NCI-H187 (cell line): ENCODE results near the gene NOL12.

Source experiments
- DNase-seq, 2 experiments: peaks; one replicate each; lab custom pipeline; 2025; lab: John Stamatoyannopoulos, UW

NOL12 gene

DNA sequence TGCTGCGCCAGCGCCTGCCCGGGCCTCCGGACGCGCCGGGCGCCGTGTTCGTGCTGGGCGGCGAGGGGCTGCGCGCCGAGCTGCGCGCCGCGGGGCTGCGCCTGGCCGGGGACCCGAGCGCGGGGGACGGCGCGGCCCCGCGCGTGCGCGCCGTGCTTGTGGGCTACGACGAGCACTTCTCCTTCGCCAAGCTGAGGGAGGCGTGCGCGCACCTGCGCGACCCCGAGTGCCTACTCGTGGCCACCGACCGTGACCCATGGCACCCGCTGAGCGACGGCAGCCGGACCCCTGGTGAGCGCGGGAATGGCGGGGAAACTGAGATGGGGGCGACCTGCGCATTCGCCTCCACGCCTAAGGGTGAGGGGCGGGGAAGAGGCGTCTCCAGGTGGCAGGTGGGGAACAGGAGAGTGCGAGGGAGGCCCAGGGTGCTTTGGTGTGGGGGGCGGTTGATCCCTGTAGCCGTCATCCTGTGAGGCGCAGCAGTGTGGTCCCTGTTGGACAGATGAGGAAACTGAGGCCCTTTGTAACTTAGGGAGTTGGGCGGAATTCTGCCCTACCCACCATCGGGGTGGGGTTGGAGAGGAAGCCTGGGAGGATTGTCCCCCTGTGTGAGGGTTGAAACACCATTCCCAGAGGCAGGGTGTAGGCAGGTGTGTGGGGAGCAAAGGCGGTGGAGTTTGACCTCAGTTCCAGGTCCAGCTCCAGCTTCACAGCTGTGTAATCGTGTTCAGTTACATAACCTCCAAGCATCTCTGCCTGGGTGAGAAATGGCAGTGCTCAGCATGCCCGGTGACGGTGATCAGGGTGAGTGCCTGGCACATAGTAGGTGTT lies 26.9 kb upstream of the NOL12 start:
- no peak for DNase-seq

DNA sequence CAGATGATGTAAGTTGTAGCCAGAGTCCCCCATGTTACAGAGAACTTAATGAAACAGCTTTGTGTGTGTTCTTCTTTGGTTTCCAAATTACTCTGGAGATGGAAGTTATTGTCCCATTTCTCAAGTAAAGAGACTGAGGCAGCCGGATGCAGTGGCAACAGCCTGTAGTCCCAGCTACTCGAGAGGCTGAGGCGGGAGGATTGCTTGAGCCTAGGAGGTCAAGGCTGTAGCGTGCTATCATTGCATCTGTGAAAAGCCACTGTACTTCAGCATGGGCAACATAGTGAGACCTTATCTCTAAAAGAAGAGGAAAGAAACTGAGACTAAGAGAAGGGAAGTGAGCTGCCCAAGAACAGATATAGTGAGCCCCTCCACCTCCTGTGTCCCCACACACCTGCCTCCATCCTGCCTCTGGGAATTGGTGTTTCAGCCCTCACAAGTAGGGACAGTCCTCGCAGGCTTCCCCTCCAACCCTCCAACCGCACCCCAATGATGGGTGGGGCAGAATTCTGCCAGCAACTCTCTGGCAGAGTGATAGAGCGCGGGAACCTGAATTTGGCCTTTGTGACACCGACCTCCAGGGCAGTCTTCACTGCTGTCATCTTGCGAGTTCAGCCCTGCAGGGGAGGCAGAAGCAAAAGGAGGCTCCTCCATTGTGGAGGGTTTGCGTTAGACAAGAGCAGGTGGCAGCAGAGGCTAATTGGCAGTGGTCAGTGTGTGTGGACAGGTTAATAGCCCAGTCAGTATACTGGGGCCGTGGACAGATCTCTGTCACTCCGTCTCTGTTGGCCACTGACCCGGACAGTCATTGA lies 26.0 kb upstream of the NOL12 start:
- DNase-seq = no peak

DNA sequence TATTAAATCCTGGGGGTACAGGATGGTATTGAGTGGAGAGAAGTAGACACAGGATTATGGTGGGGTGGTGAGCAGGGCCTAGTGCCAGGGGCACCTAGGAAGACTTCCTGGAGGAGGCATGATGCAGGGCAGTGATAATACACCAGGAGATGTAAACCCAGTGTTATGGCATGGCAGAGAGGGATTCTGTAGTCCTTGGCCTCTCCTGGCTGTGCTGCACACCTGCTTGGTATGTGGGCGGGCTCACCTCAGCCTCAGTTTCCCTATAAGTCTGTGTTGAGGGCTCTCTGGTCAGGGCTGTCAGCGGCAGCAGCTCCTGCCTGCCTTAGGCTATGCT lies 25.5 kb upstream of the NOL12 start:
- DNase-seq = no peak

DNA sequence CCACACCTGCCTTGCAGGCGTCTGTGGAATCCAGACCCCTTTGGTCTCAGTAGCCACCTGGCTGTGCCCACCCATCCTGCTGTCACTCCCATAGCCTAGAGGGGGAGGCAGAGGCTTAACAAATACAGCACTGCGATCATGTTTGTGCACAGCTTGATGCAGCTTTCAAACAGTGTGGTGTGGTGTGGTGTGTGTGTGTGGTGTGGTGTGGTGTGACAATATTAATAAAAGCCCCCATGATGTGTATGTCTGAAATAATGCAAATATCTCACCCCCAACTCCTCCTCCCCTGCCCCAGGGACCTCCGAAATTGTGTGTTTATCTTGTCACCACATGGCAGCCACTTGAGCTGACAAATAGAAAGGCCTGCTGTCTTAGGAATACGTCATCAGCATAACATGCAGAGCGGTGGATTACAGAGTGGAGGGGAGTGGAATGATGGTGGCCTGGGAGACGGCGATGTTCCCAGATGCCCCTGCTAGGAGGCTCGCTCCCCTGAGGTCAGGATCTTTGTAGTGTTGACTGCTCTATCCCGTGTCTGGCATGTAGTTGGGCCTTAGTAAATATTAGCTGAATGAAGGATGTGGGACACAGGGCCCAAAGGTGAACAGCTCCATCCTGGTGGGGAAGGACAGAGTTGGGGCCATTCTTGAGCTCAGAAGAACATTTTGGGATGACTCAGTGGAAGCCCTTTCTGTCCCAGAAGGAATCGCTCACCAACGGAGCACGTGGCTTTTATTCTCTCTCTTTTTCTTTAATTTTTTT lies 24.8 kb upstream of the NOL12 start:
- DNase-seq = no peak

DNA sequence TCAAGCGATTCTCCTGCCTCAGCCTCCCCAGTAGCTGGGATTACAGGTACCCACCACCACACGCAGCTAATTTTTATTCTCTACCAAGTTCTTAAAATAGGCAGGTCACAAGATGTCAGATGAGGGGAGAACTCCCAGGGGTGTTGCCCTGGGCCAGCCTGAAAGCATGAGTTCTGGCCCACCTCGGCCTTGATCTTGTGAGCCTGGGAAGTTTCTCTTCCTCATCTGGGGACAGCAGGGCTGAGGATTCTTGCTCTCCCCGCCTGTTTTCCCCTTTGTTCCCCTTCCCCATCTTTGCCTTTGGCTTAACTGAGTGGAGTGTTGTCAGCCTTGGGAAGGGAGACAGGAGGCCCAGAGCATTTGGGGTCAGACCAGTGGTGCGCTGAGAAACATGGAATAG lies 24.1 kb upstream of the NOL12 start:
- DNase-seq = no peak

DNA sequence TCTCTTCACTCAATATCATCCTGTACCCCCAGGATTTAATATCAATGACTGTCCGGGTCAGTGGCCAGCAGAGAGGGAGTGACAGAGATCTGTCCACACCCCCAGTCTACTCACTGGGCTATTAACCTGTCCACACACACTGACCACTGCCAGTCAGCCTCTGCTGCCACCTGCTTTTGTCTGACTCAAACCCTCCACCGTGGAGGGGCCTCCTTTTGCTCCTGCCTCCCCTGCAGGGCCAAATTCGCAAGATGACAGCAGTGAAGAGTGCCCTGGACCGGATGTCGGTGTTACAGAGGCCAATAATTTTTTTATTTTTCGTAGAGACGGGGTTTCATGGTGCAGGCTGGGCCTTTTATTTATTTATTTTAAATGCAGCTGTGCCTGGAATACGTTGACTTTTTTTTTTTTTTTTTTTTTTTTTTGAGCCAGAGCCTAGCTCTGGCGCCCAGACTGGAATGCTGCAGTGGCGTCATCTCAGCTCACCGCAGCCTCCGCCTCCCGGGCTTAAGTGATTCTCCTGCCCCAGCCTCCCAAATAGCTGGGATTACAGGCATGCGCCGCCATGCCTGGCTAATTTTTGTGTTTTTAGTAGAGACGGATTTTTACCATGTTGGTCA lies 22.5 kb upstream of the NOL12 start:
- DNase-seq = no peak

DNA sequence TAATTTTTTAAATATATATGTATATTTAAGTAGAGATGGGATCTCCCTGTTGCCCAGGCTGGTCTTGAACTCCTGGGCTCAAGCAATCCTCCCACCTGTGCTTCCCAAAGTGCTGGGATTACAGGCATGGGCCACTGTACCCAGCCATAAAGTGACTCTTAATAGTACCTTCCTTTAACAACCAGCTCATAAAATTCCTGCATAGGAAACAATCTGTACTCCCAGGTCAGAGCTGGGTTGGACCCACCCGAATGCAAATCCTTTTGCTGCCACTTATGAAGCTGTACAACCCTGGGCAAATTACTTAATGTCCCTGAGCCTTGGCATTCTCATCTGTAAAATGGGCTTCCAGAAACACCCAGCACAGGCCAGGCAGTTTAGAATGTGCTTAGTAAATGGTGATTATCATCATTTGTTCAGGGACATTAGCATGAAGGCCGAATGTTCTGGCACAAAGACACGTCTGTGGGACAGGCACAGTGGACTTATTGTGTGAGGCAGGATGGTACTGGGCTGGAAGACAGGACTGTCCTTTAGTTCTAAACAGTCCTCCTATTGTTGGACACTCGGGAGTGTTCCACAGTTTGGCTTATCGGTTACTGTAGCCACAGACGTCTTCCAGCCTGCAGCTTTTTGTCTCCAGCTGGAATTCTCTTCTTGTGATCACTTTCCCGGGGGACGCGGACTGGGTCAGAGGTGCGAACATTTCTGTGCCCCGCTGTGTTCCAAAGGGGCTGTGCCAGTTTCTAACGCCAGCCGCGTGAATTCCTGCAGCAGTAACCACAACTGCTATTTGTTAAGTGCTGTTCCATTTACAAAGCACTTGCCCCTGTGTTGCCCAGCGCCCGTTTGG lies 21.7 kb upstream of the NOL12 start:
- DNase-seq = no peak

DNA sequence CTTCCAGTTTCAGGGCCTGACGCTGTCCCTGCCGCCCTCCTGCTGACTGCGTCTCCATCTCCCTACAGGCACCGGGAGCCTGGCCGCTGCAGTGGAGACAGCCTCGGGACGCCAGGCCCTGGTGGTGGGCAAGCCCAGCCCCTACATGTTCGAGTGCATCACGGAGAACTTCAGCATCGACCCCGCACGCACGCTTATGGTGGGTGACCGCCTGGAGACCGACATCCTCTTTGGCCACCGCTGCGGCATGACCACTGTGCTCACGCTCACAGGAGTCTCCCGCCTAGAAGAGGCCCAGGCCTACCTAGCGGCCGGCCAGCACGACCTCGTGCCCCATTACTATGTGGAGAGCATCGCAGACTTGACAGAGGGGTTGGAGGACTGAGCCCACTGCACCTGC lies 20.7 kb upstream of the NOL12 start:
- DNase-seq = no peak

DNA sequence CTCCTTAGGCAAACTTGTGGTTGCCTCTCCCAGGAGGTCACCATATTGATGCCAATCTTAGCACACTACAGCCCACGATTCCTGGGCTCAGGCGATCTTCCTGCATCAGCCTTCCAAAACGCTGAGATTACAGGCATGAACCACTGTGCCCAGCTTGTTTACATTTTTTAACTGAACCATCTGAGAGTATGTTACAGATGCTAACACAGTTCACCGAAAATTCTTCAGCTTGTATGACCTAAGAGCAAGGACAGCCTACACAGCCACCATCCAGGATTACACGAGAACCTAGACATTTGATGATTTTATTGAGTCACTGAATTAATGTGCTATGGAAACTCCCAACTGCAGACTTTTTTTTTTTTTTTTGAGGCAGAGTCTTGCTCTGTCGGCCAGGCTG lies 16.6 kb upstream of the NOL12 start:
- no peak for DNase-seq

DNA sequence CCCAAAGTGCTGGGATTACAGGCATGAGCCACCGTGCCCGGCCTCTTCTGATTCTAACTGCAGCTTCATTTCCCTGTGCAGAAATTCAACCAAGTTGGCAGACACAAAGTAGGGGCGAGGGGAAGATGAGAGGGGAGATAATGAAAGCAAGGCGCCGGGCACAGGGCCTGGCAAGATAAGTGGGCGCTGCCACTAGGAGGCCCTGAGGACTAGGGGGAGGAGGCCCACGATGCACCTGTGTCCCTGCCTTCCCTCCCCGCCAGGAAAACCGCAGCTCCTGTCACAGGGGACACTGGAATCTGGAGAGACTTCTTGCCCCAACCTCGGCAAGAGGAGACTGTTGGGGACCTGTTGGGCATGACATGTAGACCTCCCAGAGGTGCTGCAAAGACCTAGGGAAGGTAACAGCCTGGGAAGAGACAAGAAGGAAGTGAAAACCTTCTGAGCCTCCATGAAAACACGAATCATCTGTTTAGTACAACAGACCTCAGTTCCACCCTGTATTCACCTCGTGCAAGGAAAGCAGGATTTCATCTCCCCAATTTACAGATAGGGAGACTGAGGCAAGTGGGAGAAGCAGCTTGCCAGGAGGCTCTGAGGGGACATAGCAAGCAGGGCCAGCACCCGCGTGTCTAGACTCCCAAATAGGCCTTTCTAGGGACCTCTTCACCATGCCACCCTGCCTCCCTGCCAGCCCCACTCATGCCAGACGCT lies 13.8 kb upstream of the NOL12 start:
- no peak for DNase-seq

DNA sequence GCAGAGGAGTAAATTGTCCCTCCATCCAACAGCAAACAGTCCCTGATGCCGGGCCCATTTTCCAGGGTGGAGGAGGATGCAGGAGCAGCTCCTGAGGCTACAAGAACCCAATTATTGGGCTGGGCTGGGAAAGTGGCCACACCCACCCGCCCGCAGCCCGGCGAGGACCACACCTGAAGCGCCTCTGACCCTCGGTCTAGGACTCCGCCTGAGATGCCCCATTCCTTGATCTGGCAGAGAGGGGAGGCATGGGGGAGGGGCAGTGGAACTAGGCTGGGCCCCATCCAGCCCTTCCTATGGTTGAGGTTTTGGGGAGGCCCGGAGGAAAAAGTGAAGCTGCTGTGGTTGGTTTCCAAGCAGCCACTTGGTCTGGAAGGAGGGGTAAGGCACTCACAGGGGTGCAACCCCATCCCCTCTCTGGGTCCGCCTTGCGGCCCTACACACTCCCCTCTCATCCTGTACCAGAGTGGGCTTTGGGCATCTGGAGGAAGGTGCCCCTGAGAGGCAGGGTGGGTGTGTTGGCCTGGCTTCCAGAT lies 13.2 kb upstream of the NOL12 start:
- DNase-seq = no peak

DNA sequence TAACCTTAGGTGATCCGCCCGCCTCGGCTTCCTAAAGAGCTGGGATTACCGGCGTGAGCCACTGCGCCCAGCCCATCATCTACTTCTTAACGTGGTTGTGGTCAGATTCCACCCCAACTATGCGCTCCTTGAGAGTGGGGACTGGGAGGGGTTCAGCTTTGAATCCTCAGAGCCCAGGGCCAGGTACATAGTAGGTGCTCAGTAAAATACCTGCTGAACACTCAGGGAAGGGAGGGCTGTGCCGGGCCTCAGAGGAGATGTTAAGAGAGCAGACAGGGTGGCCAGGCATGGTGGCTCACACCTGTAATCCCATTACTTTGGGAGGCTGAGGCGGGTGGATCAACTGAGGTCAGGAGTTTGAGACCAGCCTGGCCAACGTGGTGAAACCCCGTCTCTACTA lies 11.9 kb upstream of the NOL12 start:
- DNase-seq = no peak

DNA sequence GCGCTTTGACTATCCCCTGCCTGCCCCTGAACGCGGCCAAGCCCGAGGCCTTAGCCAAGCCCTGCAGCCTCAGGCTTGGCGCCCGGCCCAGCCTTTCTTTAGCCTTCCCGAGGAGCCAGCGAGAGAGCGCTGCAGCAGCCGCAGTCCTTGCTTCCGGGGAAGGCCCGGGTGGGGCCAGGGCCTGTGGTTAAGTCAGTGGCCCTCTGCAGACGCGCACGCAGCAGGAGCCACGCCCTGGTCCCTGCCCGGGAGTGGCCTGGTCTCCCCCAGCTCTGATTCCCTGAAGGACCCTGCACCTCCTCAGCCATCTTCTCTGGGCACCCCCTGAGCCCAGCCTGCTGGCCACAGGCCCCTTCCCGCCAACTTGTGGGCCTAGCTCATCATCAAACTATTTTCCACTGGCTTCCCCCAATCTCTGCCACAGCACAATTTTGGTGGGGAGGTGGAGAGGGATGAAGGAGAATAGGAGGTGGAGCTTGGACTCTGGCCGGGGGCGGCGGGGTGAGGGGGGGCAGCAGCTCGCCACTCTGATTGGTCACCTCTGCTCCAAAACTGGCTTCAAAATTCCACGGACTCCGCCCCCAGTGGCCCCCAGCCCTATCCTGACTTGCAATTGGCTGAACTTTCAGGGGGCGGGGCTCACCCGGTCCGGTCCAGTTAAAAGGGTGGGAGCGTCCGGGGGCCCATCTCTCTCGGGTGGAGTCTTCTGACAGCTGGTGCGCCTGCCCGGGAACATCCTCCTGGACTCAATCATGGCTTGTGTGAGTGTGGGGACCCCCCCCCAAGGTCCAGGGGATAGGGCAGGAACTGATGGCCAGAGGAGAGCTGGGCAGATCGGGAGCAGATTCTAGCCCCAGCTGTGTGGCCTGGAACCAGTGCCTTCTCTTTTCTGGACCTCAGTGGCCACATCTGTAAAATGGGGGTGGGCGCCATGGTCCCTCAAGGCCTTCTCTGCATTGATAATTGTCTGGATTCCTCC lies 10.9 kb upstream of the NOL12 start, which contains the start of gene LGALS1:
Gene LGALS1, plus strand, starts transcription at position 686 of the 979 bp plus-strand sequence. Its CDS starts 67 bp downstream, at position 753.
- peak in 1 of 2 experiments; percentile 22 for DNase-seq

DNA sequence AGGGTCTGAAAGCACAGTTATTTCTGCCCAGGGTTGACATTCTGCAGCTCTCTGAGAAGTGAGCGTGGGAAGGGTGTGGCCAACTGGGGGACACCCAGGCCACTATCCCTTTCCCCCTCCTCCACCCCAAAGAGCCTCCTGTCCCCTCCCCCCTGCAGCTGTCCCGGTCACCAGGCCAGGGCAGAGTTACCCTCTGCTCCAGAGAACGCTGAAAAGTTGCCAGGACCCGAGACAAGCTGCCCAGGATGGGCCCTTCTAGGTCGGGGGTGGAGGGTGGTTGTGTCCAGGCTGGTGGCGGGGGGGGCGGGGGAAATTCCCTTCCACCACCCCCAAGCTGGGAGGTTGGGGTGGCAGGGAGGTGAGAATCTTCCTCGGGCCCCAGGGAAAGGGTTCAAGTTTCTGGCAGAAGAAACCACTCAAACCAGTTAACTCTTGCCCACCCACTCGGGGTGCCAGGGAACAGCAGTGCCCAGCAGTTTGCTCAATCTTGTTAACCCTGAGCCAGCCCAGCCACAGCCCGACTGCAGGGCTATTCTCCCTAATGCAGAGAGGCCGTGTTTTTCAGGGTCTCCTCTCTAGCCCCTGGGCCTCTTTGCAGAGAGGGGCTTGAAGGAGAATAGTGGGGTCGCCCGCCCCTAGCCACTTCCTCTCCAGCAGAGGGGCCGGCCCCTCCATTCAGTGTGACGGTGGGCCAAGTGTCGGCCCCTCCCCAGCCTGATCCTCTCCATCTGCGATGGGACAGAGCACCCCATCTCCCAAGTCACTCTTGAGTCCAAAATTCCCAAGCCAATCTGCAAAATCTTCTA lies 10.0 kb upstream of the NOL12 start:
- no peak for DNase-seq

DNA sequence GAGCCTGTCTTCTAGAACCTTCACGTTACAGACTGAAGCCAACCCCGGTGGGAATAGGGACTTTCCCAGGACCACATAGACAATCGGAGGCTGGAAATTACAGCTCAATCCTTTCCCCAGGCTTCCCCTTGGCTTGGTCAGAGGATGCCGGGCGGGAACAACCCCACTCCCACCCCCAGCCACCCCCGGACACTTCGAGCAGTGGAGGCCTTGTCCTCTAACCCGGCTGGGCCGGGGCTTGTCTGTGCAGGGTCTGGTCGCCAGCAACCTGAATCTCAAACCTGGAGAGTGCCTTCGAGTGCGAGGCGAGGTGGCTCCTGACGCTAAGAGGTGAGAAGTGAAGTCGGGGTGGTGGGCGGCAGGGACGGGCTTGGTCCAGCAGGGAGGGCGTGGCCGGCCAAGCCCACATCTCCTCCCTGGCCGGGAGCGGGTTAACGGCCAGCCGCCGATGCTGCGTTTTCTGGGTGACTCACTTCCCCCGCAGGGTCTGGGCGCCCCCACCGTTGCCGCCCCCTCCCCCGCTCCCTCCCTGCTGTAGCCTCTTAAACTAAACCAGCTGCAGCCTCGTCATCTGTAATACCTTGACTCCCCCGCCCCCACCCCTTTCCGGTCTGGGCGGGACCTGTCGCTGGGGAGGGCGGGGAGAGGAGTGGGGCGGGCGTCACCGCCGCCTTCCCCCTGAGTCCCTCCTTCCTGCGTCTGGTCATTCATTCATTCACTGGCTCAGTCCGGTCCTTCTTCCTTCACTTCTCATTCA lies 9.2 kb upstream of the NOL12 start:
- DNase-seq = peak in 1 of 2 experiments; percentile 59

DNA sequence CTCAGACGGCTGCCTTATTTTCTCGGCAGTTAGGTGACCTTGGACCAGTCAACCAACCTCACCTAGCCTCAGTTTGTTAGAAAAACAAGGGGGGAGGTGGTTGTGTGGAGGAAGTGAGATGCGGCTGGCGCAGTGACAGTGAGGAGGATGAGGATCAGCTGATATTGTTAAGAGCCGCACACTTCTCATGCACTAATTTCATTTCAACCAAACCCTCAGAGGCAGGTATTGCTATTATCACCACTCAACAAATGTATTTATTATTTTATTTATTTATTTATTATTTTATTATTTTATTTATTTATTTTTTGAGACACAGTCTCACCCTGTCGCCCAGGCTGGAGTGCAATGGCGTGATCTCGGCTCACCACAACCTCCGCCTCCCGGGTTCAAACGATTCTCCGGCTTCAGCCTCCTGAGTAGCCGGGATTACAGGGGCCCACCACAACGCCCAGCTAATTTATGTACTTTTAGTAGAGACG lies 8.6 kb upstream of the NOL12 start:
- DNase-seq = no peak

DNA sequence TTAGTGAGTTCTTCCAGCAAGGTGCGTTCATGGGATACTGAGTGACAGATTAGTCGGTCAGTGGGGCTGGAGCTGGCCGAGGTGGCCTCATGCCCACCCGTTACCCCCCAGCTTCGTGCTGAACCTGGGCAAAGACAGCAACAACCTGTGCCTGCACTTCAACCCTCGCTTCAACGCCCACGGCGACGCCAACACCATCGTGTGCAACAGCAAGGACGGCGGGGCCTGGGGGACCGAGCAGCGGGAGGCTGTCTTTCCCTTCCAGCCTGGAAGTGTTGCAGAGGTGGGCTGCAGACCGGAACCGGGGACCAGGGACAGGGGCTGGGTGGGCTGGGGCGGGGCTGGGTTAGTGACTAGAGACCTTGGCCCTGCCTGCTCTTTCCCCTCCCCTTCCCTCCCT lies 7.8 kb upstream of the NOL12 start:
- DNase-seq = no peak
